Trophoblast cell (in vitro differentiated cells and primary cell): ENCODE results near the gene SRRT.

Experiments used
- DNase-seq, 2 donors: peaks; one replicate each; pipeline ENCODE4 v3.0.0-alpha.2; 2016
- H2AFZ ChIP-seq: 2 replicates; pipeline ENCODE4 v1.6.1; 2013; ENCODE audit warnings: low read length, moderate library complexity, mild to moderate bottlenecking; ENCODE audit not compliant: insufficient read depth, poor library complexity
- H2AK5ac ChIP-seq: 2 replicates; pipeline ENCODE4 v1.6.1; 2013; ENCODE audit warnings: mild to moderate bottlenecking, low read length
- H2BK120ac ChIP-seq: 2 replicates; pipeline ENCODE4 v1.6.1; 2013; ENCODE audit warnings: low read length, mild to moderate bottlenecking, moderate library complexity; ENCODE audit not compliant: insufficient read depth, poor library complexity
- H2BK12ac ChIP-seq: 2 replicates; pipeline ENCODE4 v1.6.1; 2013; ENCODE audit warnings: mild to moderate bottlenecking, low read length, moderate library complexity
- H2BK5ac ChIP-seq: 2 replicates; pipeline ENCODE4 v1.6.1; 2013; ENCODE audit warnings: low read length, low read depth, moderate library complexity, mild to moderate bottlenecking; ENCODE audit not compliant: poor library complexity
- H3K14ac ChIP-seq: 2 replicates; pipeline ENCODE4 v1.6.1; 2013; ENCODE audit warnings: mild to moderate bottlenecking, low read length
- H3K18ac ChIP-seq: 2 replicates; pipeline ENCODE4 v1.6.1; 2013; ENCODE audit warnings: mild to moderate bottlenecking, low read length
- H3K23ac ChIP-seq: 2 replicates; pipeline ENCODE4 v1.6.1; 2013; ENCODE audit warnings: low read length
- H3K27ac ChIP-seq: 2 replicates; pipeline ENCODE4 v1.5.1; 2013; ENCODE audit warnings: low read depth, mild to moderate bottlenecking, inconsistent platforms, low read length, moderate library complexity
- H3K27me3 ChIP-seq: 2 replicates; pipeline ENCODE4 v1.6.1; 2013; ENCODE audit warnings: inconsistent platforms, mild to moderate bottlenecking, low read length, moderate library complexity; ENCODE audit not compliant: insufficient read depth
- H3K36me3 ChIP-seq, 2 experiments: 1 replicate in 1 of 2; 2 replicates in 1 of 2; pipeline ENCODE4 v1.6.1; 2013; ENCODE audit warnings: low read length in 2 of 2, mild to moderate bottlenecking in 2 of 2, moderate library complexity in 1 of 2; ENCODE audit not compliant: insufficient read depth in 2 of 2, control insufficient read depth in 1 of 2
- H3K4ac ChIP-seq: 2 replicates; pipeline ENCODE4 v1.6.1; 2013; ENCODE audit warnings: low read depth, mild to moderate bottlenecking, low read length, moderate library complexity
- H3K4me1 ChIP-seq, 2 experiments: 1 replicate in 1 of 2; 2 replicates in 1 of 2; pipeline ENCODE4 v1.6.1; 2013; ENCODE audit warnings: low read length in 2 of 2, mild to moderate bottlenecking in 2 of 2, moderate library complexity in 1 of 2; ENCODE audit not compliant: insufficient read depth in 2 of 2, control insufficient read depth in 1 of 2
- H3K4me2 ChIP-seq: 2 replicates; pipeline ENCODE4 v1.6.1; 2013; ENCODE audit warnings: inconsistent platforms, mild to moderate bottlenecking, low read length, moderate library complexity
- H3K4me3 ChIP-seq: 2 replicates; pipeline ENCODE4 v1.5.1; 2013; ENCODE audit warnings: mild to moderate bottlenecking, low read depth, low read length, inconsistent platforms
- H3K79me1 ChIP-seq: one replicate; pipeline ENCODE4 v1.6.1; 2013; ENCODE audit warnings: low read length
- H3K79me2 ChIP-seq: 2 replicates; pipeline ENCODE4 v1.6.1; 2013; ENCODE audit warnings: low read length, mild to moderate bottlenecking; ENCODE audit not compliant: control insufficient read depth, insufficient read depth, poor library complexity
- H3K9ac ChIP-seq: 2 replicates; pipeline ENCODE4 v1.6.1; 2013; ENCODE audit warnings: mild to moderate bottlenecking, low read length
- H3K9me3 ChIP-seq: 2 replicates; pipeline ENCODE4 v1.6.1; 2013; ENCODE audit warnings: low read depth, mild to moderate bottlenecking, control low read depth, inconsistent platforms, low read length; ENCODE audit not compliant: insufficient read depth
- H4K12ac ChIP-seq: 2 replicates; pipeline ENCODE4 v1.6.1; 2013; ENCODE audit warnings: low read depth, mild to moderate bottlenecking, low read length, moderate library complexity
- H4K8ac ChIP-seq: 2 replicates; pipeline ENCODE4 v1.6.1; 2013; ENCODE audit warnings: low read depth, mild to moderate bottlenecking, low read length, moderate library complexity
- H4K91ac ChIP-seq: one replicate; pipeline ENCODE4 v1.6.1; 2013; ENCODE audit warnings: low read depth, mild to moderate bottlenecking, low read length, moderate library complexity
- WGBS: extraction: QIAGEN DNeasy Blood & Tissue Kit; methylation state at CpG from one replicate; pipeline ENCODE4 v1.1.7; 2013; ENCODE audit warnings: missing lambda C conversion rate; ENCODE audit not compliant: insufficient read length, insufficient coverage; ENCODE audit errors: extremely low coverage; 5-methylcytosine and 5-hydroxymethylcytosine counted together

The SRRT gene

DNA sequence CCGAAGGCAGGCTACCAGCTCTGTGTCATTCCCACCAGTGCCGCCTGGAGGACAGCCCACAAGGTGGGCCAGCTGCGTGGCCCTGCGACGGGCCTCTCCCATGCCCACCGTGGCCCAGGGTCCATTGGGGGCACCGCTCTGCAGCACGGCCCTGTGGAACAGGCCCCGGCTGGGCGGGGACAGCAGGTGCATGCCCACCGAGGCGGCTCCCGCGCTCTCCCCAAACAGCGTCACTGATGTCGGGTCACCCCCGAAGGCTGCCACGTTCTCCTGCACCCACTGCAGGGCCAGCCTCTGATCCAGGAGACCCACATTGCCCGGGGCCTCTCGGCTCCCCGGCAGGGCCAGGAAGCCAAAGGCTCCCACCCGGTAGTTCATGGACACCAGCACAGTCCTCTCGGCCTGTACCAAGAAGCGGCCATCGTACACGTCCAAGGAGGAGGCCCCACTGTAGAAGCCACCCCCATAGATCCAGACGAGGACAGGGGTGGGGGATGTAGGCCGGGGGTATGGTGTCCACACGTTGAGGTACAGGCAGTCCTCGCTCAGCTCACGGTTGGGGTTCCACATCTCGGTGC lies 18.5 kb downstream of the SRRT start:
- H3K27ac ChIP-seq: no peak overlapping the region
- H3K79me1 ChIP-seq: peaks cover 24% of the 10 kb centered on the region
- no peaks in the 10 kb centered on the region for H3K9me3 ChIP-seq
- peaks cover 17% of the 10 kb centered on the region for H3K79me2 ChIP-seq
- H2BK120ac ChIP-seq: no peak overlapping the region
- peaks cover 27 to 49% of the 10 kb centered on the region in 2 experiments for H3K4me1 ChIP-seq
- H3K4ac ChIP-seq: no peak overlapping the region
- peaks cover 9% of the 10 kb centered on the region for H3K27me3 ChIP-seq
- H3K23ac ChIP-seq: no peak overlapping the region
- H2BK5ac ChIP-seq: no peak overlapping the region
- no peak overlapping the region for H3K4me3 ChIP-seq
- H3K9ac ChIP-seq: no peak overlapping the region
- no peak overlapping the region for H4K91ac ChIP-seq
- no peak overlapping the region for H4K12ac ChIP-seq
- no peak overlapping the region for H2AFZ ChIP-seq
- no peak overlapping the region for H4K8ac ChIP-seq
- no peak overlapping the region for H3K4me2 ChIP-seq
- no CpG with 5 or more reads among the region's 32 CpGs for WGBS
- H2AK5ac ChIP-seq: peak overlapping the region; percentile 9
- no peak overlapping the region for H3K18ac ChIP-seq
- no peak for DNase-seq
- H3K36me3 ChIP-seq: peaks cover 15 to 19% of the 10 kb centered on the region in 2 experiments
- H2BK12ac ChIP-seq: peak overlapping the region; percentile 16
- no peak overlapping the region for H3K14ac ChIP-seq

DNA sequence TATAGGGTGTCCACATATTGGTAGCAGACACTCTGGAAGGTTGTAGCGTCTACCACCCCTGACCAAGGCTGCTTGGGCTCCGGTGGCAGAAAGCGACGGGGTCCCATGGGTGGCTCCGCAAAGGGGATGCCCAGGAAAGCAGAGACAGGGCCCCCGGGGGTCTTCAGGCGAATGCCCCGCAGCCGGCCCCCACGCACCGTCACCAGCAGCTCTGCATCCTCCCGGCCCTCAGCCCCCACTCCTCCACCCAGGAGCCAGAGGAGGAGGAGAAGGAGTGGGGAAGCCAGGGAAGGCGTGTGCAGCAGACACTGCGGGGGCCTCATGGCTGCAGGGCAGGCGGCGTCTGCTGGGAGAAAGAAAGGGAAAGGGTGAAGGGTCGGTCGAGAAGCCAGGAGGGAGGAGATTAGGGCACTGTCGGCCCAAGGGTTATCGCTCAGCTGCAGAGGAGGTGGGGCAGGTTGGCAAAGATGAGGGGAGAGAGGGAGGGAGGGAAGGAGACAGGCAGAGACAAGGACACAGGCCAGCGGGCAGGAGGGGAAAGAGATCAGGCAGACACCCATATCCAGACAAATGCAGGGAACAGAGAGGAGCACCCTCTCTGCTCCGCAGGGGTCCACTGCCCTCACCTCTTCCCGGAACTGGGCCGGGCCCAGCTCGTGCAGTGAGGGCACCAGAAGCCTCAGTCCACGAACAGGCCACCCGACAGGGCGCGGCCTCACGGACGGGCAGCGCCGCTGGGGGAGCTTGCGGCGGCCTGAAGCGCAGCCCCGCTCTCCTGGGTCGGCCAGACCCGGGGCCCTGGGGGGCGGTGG lies 19.2 kb downstream of the SRRT start:
- no peak overlapping the region for H3K9ac ChIP-seq
- no peak overlapping the region for H2AFZ ChIP-seq
- H2AK5ac ChIP-seq: no peak overlapping the region
- no peaks in the 10 kb centered on the region for H3K9me3 ChIP-seq
- peak overlapping the region; percentile 85 for H3K4me2 ChIP-seq
- H2BK120ac ChIP-seq: peak overlapping the region; percentile 69
- peak overlapping the region; percentile 8 for H2BK5ac ChIP-seq
- H3K36me3 ChIP-seq: peaks cover 10 to 13% of the 10 kb centered on the region in 2 experiments
- no CpG with 5 or more reads among the region's 40 CpGs for WGBS
- H4K91ac ChIP-seq: peak overlapping the region; percentile 54
- peaks cover 27 to 43% of the 10 kb centered on the region in 2 experiments for H3K4me1 ChIP-seq
- peak overlapping the region; percentile 21 for H3K18ac ChIP-seq
- H2BK12ac ChIP-seq: peak overlapping the region; percentile 14
- H3K4me3 ChIP-seq: no peak overlapping the region
- H3K4ac ChIP-seq: peak overlapping the region; percentile 17
- H3K23ac ChIP-seq: no peak overlapping the region
- H4K12ac ChIP-seq: no peak overlapping the region
- H3K79me1 ChIP-seq: peaks cover 22% of the 10 kb centered on the region
- no peak overlapping the region for H3K27ac ChIP-seq
- no peak for DNase-seq
- H3K14ac ChIP-seq: no peak overlapping the region
- H3K79me2 ChIP-seq: peaks cover 12% of the 10 kb centered on the region
- peak overlapping the region; percentile 54 for H4K8ac ChIP-seq
- H3K27me3 ChIP-seq: peaks cover 9% of the 10 kb centered on the region

DNA sequence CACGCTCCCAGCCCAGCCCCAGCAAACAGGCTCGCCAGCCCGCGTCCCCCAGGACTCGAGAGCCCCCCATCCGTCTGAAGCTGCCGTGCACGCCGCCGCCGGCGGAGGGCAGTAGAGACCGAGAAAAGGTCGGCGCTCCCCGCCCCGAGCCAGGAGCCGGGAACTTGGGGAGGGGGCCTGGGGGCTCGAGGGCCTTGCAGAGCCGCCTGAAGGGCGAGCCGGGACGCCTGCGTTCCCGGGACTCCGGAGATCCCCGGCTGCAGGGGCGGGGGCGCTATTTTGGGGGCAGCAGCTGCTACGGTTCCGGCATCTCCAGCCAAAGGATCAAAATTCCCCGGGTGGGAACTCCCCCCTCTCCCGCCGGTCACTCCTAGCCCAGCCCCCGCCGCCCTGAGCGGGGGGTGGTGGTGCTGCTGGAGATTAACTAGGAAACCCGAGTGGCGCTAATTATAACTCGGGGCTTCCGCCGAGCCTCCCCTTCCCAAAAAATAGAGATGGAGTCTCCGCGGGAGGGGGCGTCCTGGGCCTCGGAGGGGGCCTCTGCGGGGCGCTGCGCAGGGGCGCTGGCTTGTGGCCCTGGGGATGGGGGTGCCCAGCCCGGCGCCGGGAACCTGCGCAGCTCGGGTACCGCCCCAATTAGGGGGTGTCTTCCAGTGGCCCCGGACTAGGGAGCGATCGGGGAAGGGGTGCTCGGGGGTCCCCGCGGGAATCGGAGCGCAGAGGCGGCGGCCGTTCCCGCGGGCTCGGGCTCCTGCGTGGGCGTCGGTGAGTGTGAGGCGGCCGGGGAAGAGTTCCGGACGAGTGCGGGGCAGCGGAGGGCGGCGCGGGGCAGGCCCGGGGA lies 20.2 kb downstream of the SRRT start:
- Histone ChIP-seq H3K4me1 (peaks cover 27 to 41% of the 10 kb centered on the region in 2 experiments), H3K9ac (no peak overlapping the region)

DNA sequence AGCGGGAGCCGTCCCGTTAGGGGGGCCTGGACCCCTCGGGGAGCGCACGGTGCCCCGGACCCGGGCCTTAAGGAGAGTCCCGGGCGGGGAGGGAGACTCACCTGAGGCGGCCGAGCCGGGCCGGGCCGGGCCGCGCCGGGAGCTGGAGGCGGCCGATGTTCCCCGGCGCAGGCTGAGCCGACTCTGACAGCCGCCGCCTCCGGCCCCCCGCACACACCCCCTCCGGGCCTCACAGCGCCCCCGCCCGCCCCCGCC lies 20.7 kb downstream of the SRRT start, which contains the start of gene ACHE:
ACHE (minus strand) TSS at position 188 of the 255 bp plus-strand sequence. CDS start 1,656 bp downstream, outside the sequence.
- Histone ChIP-seq H4K8ac (peak within 1 kb of the TSS; percentile 54), H3K27me3 (peaks cover 9% of the 10 kb centered on the region), H3K79me1 (peaks cover 12% of the 10 kb centered on the region), H3K23ac (no peak within 1 kb of the TSS), H2BK5ac (no peak within 1 kb of the TSS), H3K4me3 (peak within 1 kb of the TSS; percentile 67), H3K9ac (no peak within 1 kb of the TSS), H3K14ac (peak within 1 kb of the TSS; percentile 20), H2BK12ac (no peak within 1 kb of the TSS), H3K79me2 (peaks cover 5% of the 10 kb centered on the region), H4K91ac (peak within 1 kb of the TSS; percentile 64), H3K4me1 (peaks cover 26 to 40% of the 10 kb centered on the region in 2 experiments), H3K9me3 (no peaks in the 10 kb centered on the region), H3K27ac (no peak within 1 kb of the TSS), H2BK120ac (peak within 1 kb of the TSS; percentile 69), H2AK5ac (no peak within 1 kb of the TSS), H2AFZ (peak within 1 kb of the TSS; percentile 25), H3K36me3 (peaks cover 10 to 13% of the 10 kb centered on the region in 2 experiments), H4K12ac (no peak within 1 kb of the TSS), H3K4me2 (peak within 1 kb of the TSS; percentile 85), H3K4ac (peak within 1 kb of the TSS; percentile 17), H3K18ac (peak within 1 kb of the TSS; percentile 63)
- WGBS: no CpG with 5 or more reads among the region's 32 CpGs
- DNase-seq: no peak

More for the DNA sequence above, 20.2 kb downstream of the SRRT start:
- Histone ChIP-seq H2BK120ac (peak overlapping the region; percentile 69), H3K4me2 (peak overlapping the region; percentile 85), H2BK12ac (no peak overlapping the region), H3K14ac (peak overlapping the region; percentile 20), H3K9me3 (no peaks in the 10 kb centered on the region), H4K8ac (peak overlapping the region; percentile 54), H2AK5ac (no peak overlapping the region), H3K36me3 (peaks cover 10 to 13% of the 10 kb centered on the region in 2 experiments), H3K79me1 (peaks cover 15% of the 10 kb centered on the region), H3K4me3 (peak overlapping the region; percentile 67), H3K4ac (peak overlapping the region; percentile 17), H4K12ac (no peak overlapping the region), H3K23ac (no peak overlapping the region), H3K18ac (peak overlapping the region; percentile 63), H3K27ac (no peak overlapping the region), H4K91ac (peak overlapping the region; percentile 64), H3K27me3 (peaks cover 9% of the 10 kb centered on the region), H2AFZ (peak overlapping the region; percentile 25), H3K79me2 (peaks cover 8% of the 10 kb centered on the region), H2BK5ac (no peak overlapping the region)
- peak in 1 of 2 donors; percentile 39 for DNase-seq
- WGBS: no CpG with 5 or more reads among the region's 83 CpGs
